Activated B cell treated with CpG ODN at 0.5 μM for 24 hours (primary cell): Measurements from ENCODE around the gene KDM2A. TPM values are rescaled to one million over a fixed set of nuclear protein-coding genes. Genes with fewer than 3 reads are reported as not detected.
A peak's percentile ranks its signal among the peaks of the same experiment; 100 is the strongest.

Experiments used
- ATAC-seq: fragments of 200-7000 bp; cut with Tn5 transposase; one replicate; pipeline ENCODE4 v1.10.0; 2021; ENCODE audit warnings: low read depth, mild to moderate bottlenecking, moderate library complexity
- CTCF ChIA-PET: fragments of 350-600 bp; sonication (Branson Sonifier 250); formaldehyde crosslinking; loops from one replicate; lab custom pipeline; 2021; ENCODE audit warnings: antibody characterized with exemption; lab: Charles Lee
- POLR2A ChIA-PET: fragments of 350-600 bp; sonication (Branson Sonifier 250); formaldehyde crosslinking; loops from one replicate; lab custom pipeline; 2021; ENCODE audit warnings: antibody characterized with exemption; lab: Charles Lee
- DNase-seq: peaks from one replicate; pipeline ENCODE4 v3.0.0; 2022
- H3K27ac Mint-ChIP-seq: one replicate; pipeline ENCODE4 v1.8.0; 2020; ENCODE audit warnings: mixed read lengths
- H3K27me3 Mint-ChIP-seq: one replicate; pipeline ENCODE4 v1.8.0; 2021; ENCODE audit warnings: mixed read lengths
- H3K36me3 Mint-ChIP-seq: one replicate; pipeline ENCODE4 v1.8.0; 2021; ENCODE audit warnings: low read depth, mixed read lengths
- H3K4me1 Mint-ChIP-seq: one replicate; pipeline ENCODE4 v1.8.0; 2021; ENCODE audit warnings: mixed read lengths
- H3K4me3 Mint-ChIP-seq: one replicate; pipeline ENCODE4 v1.8.0; 2020; ENCODE audit warnings: mild to moderate bottlenecking, mixed read lengths
- H3K9me3 Mint-ChIP-seq: one replicate; pipeline ENCODE4 v1.8.0; 2020; ENCODE audit warnings: mixed read lengths
- CTCF ChIP-seq: fragments of 200-600 bp; IDR thresholded peaks from one replicate; pipeline ENCODE4 v1.8.0; 2022; ENCODE audit warnings: antibody characterized with exemption, mild to moderate bottlenecking
- intact Hi-C: fragments of 100-400 bp; cut with micrococcal nuclease; formaldehyde crosslinking; loops from one replicate; pipeline ENCODE4 v1.15.1; 2024
- total RNA-seq: library from RNA; stranded (reverse); gene quantifications from 2 replicates; pipeline ENCODE4 v1.2.3, GENCODE V29; 2022

Gene KDM2A
- total RNA-seq, 1 donor from 2014 or later: 160 TPM

DNA sequence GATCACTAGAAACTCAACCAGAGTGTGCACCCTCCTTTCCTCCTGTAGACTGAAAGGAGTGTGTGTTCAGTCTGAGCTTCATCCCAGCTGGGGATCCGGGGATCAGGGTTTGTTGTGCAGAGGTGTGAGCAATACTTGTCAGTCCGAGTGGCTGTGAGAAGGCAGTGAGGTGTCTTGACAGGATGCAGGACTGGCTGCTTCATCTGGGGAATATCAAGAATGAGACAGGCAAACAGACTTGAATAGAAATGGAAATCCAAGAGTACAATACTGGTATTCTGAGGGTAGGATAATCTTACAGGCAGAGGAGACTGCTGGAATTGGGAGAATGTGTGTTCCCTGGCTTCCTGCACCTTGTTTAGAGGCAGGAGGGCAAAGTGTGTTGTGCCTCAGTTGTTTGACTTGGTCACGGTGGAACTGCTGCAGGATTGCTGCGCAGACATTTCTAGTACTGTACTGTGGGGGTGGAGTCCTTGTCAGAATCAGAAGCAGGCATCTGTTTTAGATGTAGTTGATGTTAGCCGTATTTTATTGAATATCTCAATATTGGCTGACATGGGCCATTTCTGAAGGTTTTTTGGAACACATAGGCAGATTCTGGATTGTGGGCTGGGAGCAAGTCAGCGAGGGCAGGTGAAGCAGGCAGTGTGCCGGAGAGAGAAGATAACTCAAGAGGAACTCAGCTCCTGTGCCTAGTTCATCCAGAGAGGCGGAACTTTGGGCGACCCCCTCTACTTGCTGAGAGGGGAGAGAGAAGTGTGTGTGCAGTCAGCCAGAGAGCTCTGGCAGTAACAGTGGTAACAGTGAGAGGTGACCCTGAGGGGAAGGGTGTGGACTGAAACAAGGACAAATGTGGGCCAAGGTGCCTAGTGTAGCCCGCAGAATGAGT lies 120.1 kb downstream of the KDM2A start:
- H3K36me3 Mint-ChIP-seq: peaks cover 43% of the 10 kb centered on the region
- intact Hi-C loops: loop anchor here (1.0 to 10.0 kb wide), 4 partner anchors 26 to 158 kb away; no protein-coding TSS in a partner anchor

DNA sequence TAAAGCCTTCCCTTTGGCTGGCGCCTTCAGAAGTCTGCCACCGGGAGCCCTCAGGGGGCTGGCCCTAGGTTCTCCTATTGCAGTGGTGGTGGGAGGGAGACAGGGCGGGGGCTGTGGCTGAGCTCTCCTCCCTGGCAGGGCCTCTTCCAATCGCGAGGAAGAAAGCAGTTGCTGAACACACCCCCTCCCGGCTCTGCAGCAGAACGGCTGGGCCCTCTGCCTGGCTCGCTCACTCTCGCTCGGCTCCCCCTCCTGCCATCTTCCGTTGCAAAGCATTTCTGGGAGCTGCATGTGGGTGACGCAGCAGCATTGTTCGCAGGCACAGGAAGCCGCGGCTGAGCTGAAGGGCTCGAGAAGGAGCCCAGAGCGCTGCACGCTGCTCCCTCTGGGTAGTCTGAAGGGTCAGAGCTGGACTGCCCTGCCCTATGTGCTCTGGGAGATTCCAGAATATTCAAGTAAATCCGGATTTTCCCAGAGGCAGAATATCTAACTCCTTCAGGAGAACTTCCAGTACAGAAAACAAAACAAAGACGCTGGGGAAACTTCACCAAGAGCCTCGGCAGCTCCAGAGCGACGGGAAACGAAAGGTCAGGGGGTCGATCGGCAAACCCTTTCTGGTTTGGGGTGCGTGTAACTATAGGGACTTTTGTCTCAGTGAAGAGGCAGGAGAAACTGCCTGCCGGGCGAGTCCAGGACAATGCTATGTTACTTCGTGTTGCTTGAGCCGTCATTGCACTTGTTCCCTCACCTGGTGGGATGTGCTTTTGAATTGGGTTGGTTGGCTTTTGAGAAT lies 120.9 kb downstream of the KDM2A start:
- DNase-seq (peak; percentile 80), ATAC-seq (peak; percentile 92)
- H3K4me1 Mint-ChIP-seq: peaks cover 48% of the 10 kb centered on the region
- H3K4me3 Mint-ChIP-seq: peak overlapping the region; percentile 99
- H3K27ac Mint-ChIP-seq: peak overlapping the region; percentile 96
- H3K36me3 Mint-ChIP-seq: peaks cover 47% of the 10 kb centered on the region
- no peaks in the 10 kb centered on the region for H3K9me3 Mint-ChIP-seq
- TF ChIP-seq CTCF: no peak
- intact Hi-C loops: loop anchor here (1.0 to 10.0 kb wide), 6 partner anchors 27 to 265 kb away; partner anchors contain the start of genes KDM2A and PITPNM1
- H3K27me3 Mint-ChIP-seq: no peaks in the 10 kb centered on the region
- CTCF ChIA-PET: interaction anchor here (0.6 to 1.7 kb wide), 10 partner anchors 13 to 169 kb away, joined by 3 to 9 read pairs (median 4); partner anchors contain the start of gene POLD4
- POLR2A ChIA-PET: interaction anchor here (0.5 to 3.0 kb wide), 43 partner anchors 8 to 1566 kb away, joined by 3 to 42 read pairs (median 5); partner anchors contain the start of genes AIP, ANKRD13D, CDK2AP2 and CLCF1

More for the DNA sequence above, 120.1 kb downstream of the KDM2A start:
- Mint-ChIP-seq H3K9me3 (no peaks in the 10 kb centered on the region), H3K4me3 (peak overlapping the region; percentile 99), H3K4me1 (peaks cover 47% of the 10 kb centered on the region), H3K27ac (peak overlapping the region; percentile 96), H3K27me3 (no peaks in the 10 kb centered on the region)
- POLR2A ChIA-PET: interaction anchor here (0.5 to 3.0 kb wide), 38 partner anchors 8 to 1565 kb away, joined by 3 to 42 read pairs (median 6); partner anchors contain the start of genes AIP, ANKRD13D, CDK2AP2 and CLCF1
- CTCF ChIA-PET: interaction anchor here (0.6 to 1.7 kb wide), 7 partner anchors 23 to 170 kb away, joined by 3 to 9 read pairs (median 5); no protein-coding TSS in a partner anchor
- TF ChIP-seq CTCF: no peak
- ATAC-seq (no peak), DNase-seq (no peak)

- Mint-ChIP-seq H3K27ac (peak overlapping the region; percentile 96), H3K4me1 (peaks cover 51% of the 10 kb centered on the region), H3K4me3 (peak overlapping the region; percentile 99), H3K27me3 (no peaks in the 10 kb centered on the region), H3K9me3 (no peaks in the 10 kb centered on the region), H3K36me3 (peaks cover 55% of the 10 kb centered on the region)
- TF ChIP-seq CTCF: no peak
- ATAC-seq (peak; percentile 47), DNase-seq (peak; percentile 57)
- intact Hi-C loops: loop anchor here (1.0 kb wide), 3 partner anchors 77 to 265 kb away; partner anchors contain the start of genes KDM2A and PITPNM1
- ChIA-PET CTCF (interaction anchor here (1.1 to 1.7 kb wide), 7 partner anchors 13 to 160 kb away, joined by 3 to 9 read pairs (median 5); partner anchors contain the start of gene POLD4), POLR2A (interaction anchor here (0.6 to 3.0 kb wide), 36 partner anchors 9 to 1230 kb away, joined by 3 to 42 read pairs (median 6); partner anchors contain the start of genes AIP, ANKRD13D, GRK2 and KDM2A)
Observed at GRCh38 chr11:67240576-67241389, 121.7 kb downstream of the KDM2A start.

GRCh38 chr11:67242548-67242947 lies 123.5 kb downstream of the KDM2A start:
- Mint-ChIP-seq H3K27ac (peak overlapping the region; percentile 64), H3K4me1 (peaks cover 50% of the 10 kb centered on the region), H3K27me3 (no peaks in the 10 kb centered on the region), H3K9me3 (no peaks in the 10 kb centered on the region), H3K36me3 (peaks cover 66% of the 10 kb centered on the region), H3K4me3 (peak overlapping the region; percentile 99)
- DNase-seq (no peak), ATAC-seq (no peak)
- ChIA-PET POLR2A (interaction anchor here (0.6 kb wide), 1 partner anchor 10 kb away, joined by 3 read pairs; no protein-coding TSS in a partner anchor), CTCF (no interaction called here)
- intact Hi-C loops: no loop called here
- no peak for TF ChIP-seq CTCF
